DND-41 (cell line): ENCODE results near the gene MARCHF3.

Experiments used
- ATAC-seq: fragments of 200-7000 bp; cut with Tn5 transposase; 3 replicates; pipeline ENCODE4 v1.9.1; 2021; ENCODE audit warnings: low read depth; ENCODE audit not compliant: insufficient read depth
- DNase-seq: peaks from one replicate; pipeline ENCODE4 v3.0.0-alpha.2; 2020
- H2AFZ ChIP-seq: 2 replicates; pipeline ENCODE4 v1.6.0; 2012; ENCODE audit warnings: low read depth, low read length
- H3K27ac ChIP-seq: 2 replicates; pipeline ENCODE4 v1.5.1; 2012; ENCODE audit warnings: low read length, inconsistent platforms
- H3K27me3 ChIP-seq: fragments of 200-600 bp; sonication (generic); 2 replicates; pipeline ENCODE4 v1.6.0; 2012; ENCODE audit warnings: low read length, mild to moderate bottlenecking, inconsistent platforms; ENCODE audit not compliant: insufficient read depth, poor library complexity
- H3K36me3 ChIP-seq: 2 replicates; pipeline ENCODE4 v1.5.1; 2012; ENCODE audit warnings: low read length, inconsistent platforms; ENCODE audit not compliant: insufficient read depth
- H3K4me1 ChIP-seq: 2 replicates; pipeline ENCODE4 v1.5.1; 2012; ENCODE audit warnings: mild to moderate bottlenecking, low read length; ENCODE audit not compliant: insufficient read depth
- H3K4me2 ChIP-seq: 2 replicates; pipeline ENCODE4 v1.6.0; 2012; ENCODE audit warnings: mild to moderate bottlenecking, moderate library complexity, low read length, inconsistent platforms; ENCODE audit not compliant: insufficient read depth
- H3K4me3 ChIP-seq, 2 experiments: fragments of 200-600 bp in 1 of 2; shearing (Covaris generic) in 1 of 2; 2 replicates each; pipeline ENCODE4 v1.5.1; 2012 to 2016; ENCODE audit warnings: inconsistent platforms in 2 of 2, low read length in 2 of 2, mild to moderate bottlenecking in 2 of 2, low read depth in 1 of 2, moderate library complexity in 1 of 2
- H3K79me2 ChIP-seq: 2 replicates; pipeline ENCODE4 v1.6.0; 2012; ENCODE audit warnings: low read length, inconsistent platforms; ENCODE audit not compliant: insufficient read depth
- H3K9ac ChIP-seq: 2 replicates; pipeline ENCODE4 v1.6.0; 2012; ENCODE audit warnings: low read depth, mild to moderate bottlenecking, inconsistent platforms, low read length, moderate library complexity
- H3K9me3 ChIP-seq: 2 replicates; pipeline ENCODE4 v1.5.1; 2012; ENCODE audit warnings: low read length, moderate library complexity, mild to moderate bottlenecking, inconsistent platforms; ENCODE audit not compliant: insufficient read depth, severe bottlenecking
- H4K20me1 ChIP-seq: 2 replicates; pipeline ENCODE4 v1.6.0; 2012; ENCODE audit warnings: low read length; ENCODE audit not compliant: insufficient read depth
- EZH2 ChIP-seq: IDR thresholded peaks from 3 replicates; pipeline ENCODE4 v1.6.1; 2012; ENCODE audit warnings: borderline replicate concordance, low read depth, mild to moderate bottlenecking, moderate library complexity, low read length, inconsistent platforms; ENCODE audit not compliant: severe bottlenecking
- TF ChIP-seq, protein P1 (sequence below): IDR thresholded peaks from 2 replicates; pipeline ENCODE4 v1.5.1; 2012; ENCODE audit warnings: borderline replicate concordance, low read length, moderate library complexity, mild to moderate bottlenecking; ENCODE audit not compliant: poor library complexity, severe bottlenecking; ENCODE audit errors: extremely low read depth

The MARCHF3 gene

DNA sequence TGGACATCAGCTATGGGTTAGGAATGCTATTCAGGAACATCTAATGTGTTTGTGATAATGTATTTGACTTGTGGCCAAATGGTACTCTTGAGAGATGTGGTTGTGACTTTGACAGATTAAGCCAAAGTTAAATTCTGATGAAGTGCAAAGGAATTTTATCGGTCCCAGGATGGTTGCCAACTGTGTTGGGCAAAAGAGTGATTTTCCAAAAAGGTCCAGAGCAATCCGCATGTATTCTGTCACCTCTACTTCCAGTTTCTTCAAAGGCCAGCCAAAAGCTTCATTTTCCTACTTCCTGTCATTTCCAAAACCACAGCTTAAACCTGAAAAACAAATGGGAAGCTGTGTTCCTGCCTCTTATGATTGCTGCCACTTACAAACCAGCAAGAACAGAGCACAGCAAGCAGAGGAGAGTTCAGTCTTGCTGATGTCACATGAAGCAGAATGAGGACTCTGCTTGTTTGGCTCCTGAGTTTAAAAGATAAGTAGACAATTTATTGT is 59.8 kb downstream of the MARCHF3 start:
- no peaks in the 10 kb centered on the region for H4K20me1 ChIP-seq
- H3K4me3 ChIP-seq: no peak overlapping the region
- H3K27me3 ChIP-seq: no peaks in the 10 kb centered on the region
- H2AFZ ChIP-seq: no peak overlapping the region
- no peak overlapping the region for H3K27ac ChIP-seq
- H3K9me3 ChIP-seq: no peaks in the 10 kb centered on the region
- DNase-seq (no peak), ATAC-seq (no peak)
- no peak overlapping the region for H3K4me2 ChIP-seq
- H3K79me2 ChIP-seq: no peaks in the 10 kb centered on the region
- TF ChIP-seq, protein P1, sequence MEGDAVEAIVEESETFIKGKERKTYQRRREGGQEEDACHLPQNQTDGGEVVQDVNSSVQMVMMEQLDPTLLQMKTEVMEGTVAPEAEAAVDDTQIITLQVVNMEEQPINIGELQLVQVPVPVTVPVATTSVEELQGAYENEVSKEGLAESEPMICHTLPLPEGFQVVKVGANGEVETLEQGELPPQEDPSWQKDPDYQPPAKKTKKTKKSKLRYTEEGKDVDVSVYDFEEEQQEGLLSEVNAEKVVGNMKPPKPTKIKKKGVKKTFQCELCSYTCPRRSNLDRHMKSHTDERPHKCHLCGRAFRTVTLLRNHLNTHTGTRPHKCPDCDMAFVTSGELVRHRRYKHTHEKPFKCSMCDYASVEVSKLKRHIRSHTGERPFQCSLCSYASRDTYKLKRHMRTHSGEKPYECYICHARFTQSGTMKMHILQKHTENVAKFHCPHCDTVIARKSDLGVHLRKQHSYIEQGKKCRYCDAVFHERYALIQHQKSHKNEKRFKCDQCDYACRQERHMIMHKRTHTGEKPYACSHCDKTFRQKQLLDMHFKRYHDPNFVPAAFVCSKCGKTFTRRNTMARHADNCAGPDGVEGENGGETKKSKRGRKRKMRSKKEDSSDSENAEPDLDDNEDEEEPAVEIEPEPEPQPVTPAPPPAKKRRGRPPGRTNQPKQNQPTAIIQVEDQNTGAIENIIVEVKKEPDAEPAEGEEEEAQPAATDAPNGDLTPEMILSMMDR: no peak
- TF ChIP-seq EZH2: no peak
- no peaks in the 10 kb centered on the region for H3K36me3 ChIP-seq
- no peak overlapping the region for H3K9ac ChIP-seq
- peaks cover 19% of the 10 kb centered on the region for H3K4me1 ChIP-seq

DNA sequence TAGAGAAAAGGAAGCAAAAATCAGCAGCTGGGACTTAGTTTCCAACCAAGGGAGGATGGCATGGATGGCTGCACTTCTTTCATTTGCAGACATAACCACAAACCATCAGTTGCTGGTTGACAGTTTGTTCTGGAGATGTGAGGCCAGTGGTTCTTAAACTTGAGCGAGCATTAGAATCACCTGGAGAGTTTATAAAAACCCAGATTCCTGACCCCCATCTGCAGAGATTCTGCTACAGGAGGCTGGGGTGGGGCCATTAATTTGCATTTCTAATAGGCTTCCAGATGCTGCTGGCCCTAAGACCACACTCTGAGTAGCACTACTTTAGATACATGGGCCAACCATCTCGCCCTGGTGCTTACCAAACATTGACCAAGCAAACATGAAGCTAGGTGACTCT is 60.8 kb downstream of the MARCHF3 start:
- peaks cover 19% of the 10 kb centered on the region for H3K4me1 ChIP-seq
- no peak for TF ChIP-seq EZH2
- TF ChIP-seq, protein P1: no peak
- H2AFZ ChIP-seq: no peak overlapping the region
- H3K79me2 ChIP-seq: no peaks in the 10 kb centered on the region
- H3K9ac ChIP-seq: no peak overlapping the region
- H3K36me3 ChIP-seq: no peaks in the 10 kb centered on the region
- no peak overlapping the region for H3K4me3 ChIP-seq
- no peaks in the 10 kb centered on the region for H3K9me3 ChIP-seq
- ATAC-seq (no peak), DNase-seq (no peak)
- no peak overlapping the region for H3K4me2 ChIP-seq
- no peaks in the 10 kb centered on the region for H3K27me3 ChIP-seq
- H3K27ac ChIP-seq: no peak overlapping the region
- no peaks in the 10 kb centered on the region for H4K20me1 ChIP-seq

DNA sequence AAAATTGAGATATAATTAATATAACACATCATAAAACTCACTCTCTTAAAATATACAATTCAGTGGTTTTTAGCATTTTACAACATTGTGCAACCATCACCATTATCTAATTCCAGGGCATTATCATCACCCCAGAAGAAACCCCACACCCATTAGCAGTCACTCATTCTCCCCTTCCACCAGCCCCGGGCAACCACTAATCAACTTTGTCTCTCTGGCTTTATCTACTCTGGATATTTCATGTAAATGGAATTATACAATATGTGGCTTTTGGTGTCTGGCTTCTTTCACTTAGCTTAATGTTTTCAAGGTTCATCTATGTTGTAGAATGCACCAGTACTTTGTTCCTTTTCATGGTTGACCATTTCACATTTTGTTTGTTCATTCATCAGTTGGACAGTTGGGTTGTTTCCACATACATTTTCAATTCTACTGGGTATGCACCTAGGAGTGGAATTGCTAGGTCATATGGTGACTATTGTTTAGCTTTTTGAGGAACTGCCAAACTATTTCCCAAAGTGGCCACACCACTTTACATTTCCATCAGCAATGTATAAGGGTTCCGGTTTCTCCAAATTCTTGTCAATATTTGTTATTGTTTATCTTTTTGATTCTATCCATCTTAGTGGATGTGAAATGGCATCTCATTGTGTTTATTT is 62.4 kb downstream of the MARCHF3 start:
- peaks cover 15% of the 10 kb centered on the region for H3K4me1 ChIP-seq
- no peaks in the 10 kb centered on the region for H3K36me3 ChIP-seq
- H3K9ac ChIP-seq: no peak overlapping the region
- no peak overlapping the region for H3K4me3 ChIP-seq
- no peak for TF ChIP-seq EZH2
- TF ChIP-seq, protein P1: no peak
- H3K27ac ChIP-seq: no peak overlapping the region
- no peaks in the 10 kb centered on the region for H3K79me2 ChIP-seq
- no peaks in the 10 kb centered on the region for H4K20me1 ChIP-seq
- DNase-seq (no peak), ATAC-seq (no peak)
- H3K4me2 ChIP-seq: no peak overlapping the region
- no peak overlapping the region for H2AFZ ChIP-seq
- H3K27me3 ChIP-seq: peaks cover 5% of the 10 kb centered on the region
- no peaks in the 10 kb centered on the region for H3K9me3 ChIP-seq

DNA sequence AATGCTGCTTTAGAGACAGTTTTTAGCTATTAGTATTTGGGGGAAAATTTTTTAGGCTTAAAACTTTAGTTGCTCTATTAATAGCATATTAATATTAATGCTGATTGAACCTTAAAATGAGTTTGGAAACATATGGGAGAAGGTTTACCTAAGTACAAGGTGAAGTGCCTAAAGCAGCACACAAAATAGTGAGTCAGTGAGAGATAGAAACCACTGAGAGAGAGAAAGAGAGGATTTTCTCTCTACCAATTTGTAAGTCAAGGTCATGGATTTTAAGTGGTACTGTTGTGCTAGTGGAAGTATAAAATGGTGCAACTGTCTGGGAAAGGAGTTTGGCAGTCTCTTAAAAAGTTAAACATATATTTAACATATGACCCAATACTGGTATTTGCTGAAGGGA is 64.9 kb downstream of the MARCHF3 start:
- Histone ChIP-seq H3K4me3 (no peak overlapping the region), H3K9me3 (no peaks in the 10 kb centered on the region), H4K20me1 (no peaks in the 10 kb centered on the region), H3K79me2 (no peaks in the 10 kb centered on the region), H3K27me3 (peaks cover 5% of the 10 kb centered on the region), H3K4me2 (no peak overlapping the region), H3K9ac (no peak overlapping the region), H3K4me1 (no peaks in the 10 kb centered on the region), H3K36me3 (no peaks in the 10 kb centered on the region), H2AFZ (no peak overlapping the region), H3K27ac (no peak overlapping the region)
- DNase-seq (no peak), ATAC-seq (no peak)
- TF ChIP-seq, protein P1: no peak
- no peak for TF ChIP-seq EZH2
